Omental fat pad (tissue), 4 donors: ENCODE measurements around the gene CLEC16A. TPM values are rescaled to one million over a fixed set of nuclear protein-coding genes. Genes with fewer than 3 reads are reported as not detected.

Experiments used
- ATAC-seq: fragments of 150-250 bp; one replicate; pipeline ENCODE4 v1.9.1; 2016; ENCODE audit warnings: mild to moderate bottlenecking, moderate library complexity; ENCODE audit not compliant: low FRiP score
- DNase-seq: peaks from one replicate; pipeline ENCODE4 v3.0.0-alpha.2; 2019; ENCODE audit warnings: low spot score
- total RNA-seq, 4 donors: library from RNA; depleted of rRNA; stranded (reverse); fragments of >200 nt; gene quantifications; one replicate each; pipeline ENCODE4 v1.1.0, GENCODE V29; 2016
- TF ChIP-seq, protein P1 (sequence below), 3 donors: fragments of 450-650 bp; IDR thresholded peaks; one replicate each; pipeline ENCODE4 v1.5.1; 2016 to 2017; ENCODE audit warnings: antibody characterized with exemption in 3 of 3, mild to moderate bottlenecking in 3 of 3, moderate library complexity in 2 of 3

Gene CLEC16A
- total RNA-seq, 4 donors from 2014 or later, result 24.0 to 36.9 (median 29.5) TPM

DNA sequence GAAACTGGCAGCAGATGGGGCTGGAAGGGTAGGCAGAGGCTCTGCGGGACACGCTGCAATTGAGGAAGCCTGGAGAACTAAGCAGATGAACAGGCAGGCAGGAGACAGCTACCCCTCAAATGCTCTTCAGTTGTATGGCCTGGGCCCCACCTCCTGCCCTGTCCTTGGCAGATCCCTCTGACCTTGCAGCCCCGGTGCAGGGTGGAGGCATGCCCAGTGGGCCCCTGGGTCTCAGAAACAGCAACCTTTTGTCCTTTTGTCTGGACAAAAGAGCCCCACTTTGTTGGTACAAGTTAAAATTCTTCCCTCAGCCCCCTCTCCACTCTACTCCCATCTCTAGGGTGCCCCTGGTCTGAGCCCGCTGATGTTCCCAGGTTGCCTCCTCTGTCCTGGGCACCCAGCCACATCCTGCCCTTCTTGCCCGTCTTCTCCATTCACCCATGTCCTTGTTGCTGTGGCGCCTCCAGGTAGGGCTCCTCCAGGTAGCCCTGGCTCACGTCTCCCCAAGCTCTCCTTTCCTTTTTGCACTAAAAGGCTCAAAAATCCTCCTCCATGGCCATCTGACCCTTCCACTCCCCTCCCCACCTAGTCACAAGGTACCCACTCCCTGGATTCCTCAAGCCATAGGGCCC, 136.8 kb downstream of the CLEC16A start:
- ATAC-seq (no peak), DNase-seq (no peak)
- TF ChIP-seq, protein P1, sequence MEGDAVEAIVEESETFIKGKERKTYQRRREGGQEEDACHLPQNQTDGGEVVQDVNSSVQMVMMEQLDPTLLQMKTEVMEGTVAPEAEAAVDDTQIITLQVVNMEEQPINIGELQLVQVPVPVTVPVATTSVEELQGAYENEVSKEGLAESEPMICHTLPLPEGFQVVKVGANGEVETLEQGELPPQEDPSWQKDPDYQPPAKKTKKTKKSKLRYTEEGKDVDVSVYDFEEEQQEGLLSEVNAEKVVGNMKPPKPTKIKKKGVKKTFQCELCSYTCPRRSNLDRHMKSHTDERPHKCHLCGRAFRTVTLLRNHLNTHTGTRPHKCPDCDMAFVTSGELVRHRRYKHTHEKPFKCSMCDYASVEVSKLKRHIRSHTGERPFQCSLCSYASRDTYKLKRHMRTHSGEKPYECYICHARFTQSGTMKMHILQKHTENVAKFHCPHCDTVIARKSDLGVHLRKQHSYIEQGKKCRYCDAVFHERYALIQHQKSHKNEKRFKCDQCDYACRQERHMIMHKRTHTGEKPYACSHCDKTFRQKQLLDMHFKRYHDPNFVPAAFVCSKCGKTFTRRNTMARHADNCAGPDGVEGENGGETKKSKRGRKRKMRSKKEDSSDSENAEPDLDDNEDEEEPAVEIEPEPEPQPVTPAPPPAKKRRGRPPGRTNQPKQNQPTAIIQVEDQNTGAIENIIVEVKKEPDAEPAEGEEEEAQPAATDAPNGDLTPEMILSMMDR (IDR thresholded peaks at IDR 0.05), result no peak

GRCh38 chr16:11082108-11082859, 137.9 kb downstream of the CLEC16A start:
- TF ChIP-seq, protein P1 (IDR thresholded peaks at IDR 0.05), result no peak
- no peak for ATAC-seq
- no peak for DNase-seq

DNA sequence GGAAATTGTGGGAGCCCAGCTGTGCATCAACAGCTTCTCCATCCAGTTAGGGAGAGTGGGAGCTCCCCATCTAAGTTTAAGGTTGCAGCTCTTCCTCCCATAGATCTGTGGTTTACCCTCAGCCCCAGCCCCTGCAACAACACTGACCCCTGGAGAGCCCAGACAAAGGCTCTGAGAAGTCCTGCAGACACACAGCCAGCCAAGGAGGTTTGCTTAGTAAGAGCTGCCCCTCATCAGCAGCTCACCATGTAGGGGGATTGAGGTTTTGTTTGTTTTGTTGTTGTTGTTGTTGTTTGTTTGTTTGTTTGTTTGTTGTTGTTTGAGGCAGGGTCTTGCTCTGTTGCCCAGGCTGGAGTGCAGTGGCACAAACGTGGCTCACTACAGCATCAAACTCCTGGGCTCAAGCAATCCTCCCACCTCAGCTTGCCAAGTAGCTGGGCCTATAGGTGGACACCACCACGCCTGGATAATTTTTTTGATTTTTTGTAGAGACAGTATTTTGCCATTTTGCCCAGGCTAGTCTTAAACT, 138.6 kb downstream of the CLEC16A start:
- ATAC-seq (no peak), DNase-seq (no peak)
- TF ChIP-seq, protein P1 (IDR thresholded peaks at IDR 0.05), result no peak

GRCh38 chr16:11084484-11084875, 140.1 kb downstream of the CLEC16A start:
- TF ChIP-seq, protein P1 (IDR thresholded peaks at IDR 0.05), result no peak
- no peak for DNase-seq
- ATAC-seq, result peak; percentile 88

- ATAC-seq (no peak), DNase-seq (no peak)
- TF ChIP-seq, protein P1 (IDR thresholded peaks at IDR 0.05), result no peak
Observed at GRCh38 chr16:11084876-11085485, 140.6 kb downstream of the CLEC16A start.

GRCh38 chr16:11085916-11086315, 141.6 kb downstream of the CLEC16A start:
- TF ChIP-seq, protein P1 (IDR thresholded peaks at IDR 0.05), result no peak
- DNase-seq (no peak), ATAC-seq (no peak)
